Urinary bladder (tissue), 4 donors: ENCODE results near the gene RETNLB. TPM values are rescaled to one million over a fixed set of nuclear protein-coding genes. Genes with fewer than 3 reads are reported as not detected.

Experiments
- DNase-seq: peaks from one replicate; pipeline ENCODE4 v3.0.0-alpha.2; 2015; ENCODE audit errors: extremely low spot score
- H3K27ac ChIP-seq: one replicate; pipeline ENCODE4 v1.5.1; 2013; ENCODE audit warnings: low read depth, mild to moderate bottlenecking, moderate library complexity
- H3K36me3 ChIP-seq: one replicate; pipeline ENCODE4 v1.6.1; 2013; ENCODE audit warnings: mild to moderate bottlenecking, moderate library complexity; ENCODE audit not compliant: insufficient read depth
- H3K4me1 ChIP-seq: one replicate; pipeline ENCODE4 v1.6.1; 2013; ENCODE audit warnings: mild to moderate bottlenecking, moderate library complexity; ENCODE audit not compliant: insufficient read depth
- H3K4me3 ChIP-seq: one replicate; pipeline ENCODE4 v1.5.1; 2013; ENCODE audit warnings: low read depth, low read length
- WGBS: extraction: QIAGEN DNeasy Blood & Tissue Kit; methylation state at CpG from one replicate; pipeline ENCODE4 v1.1.7; 2013; 5-methylcytosine and 5-hydroxymethylcytosine counted together
- polyA plus RNA-seq: library from polyadenylated mRNA; stranded (reverse); fragments of 200-250 nt; gene quantifications from one replicate; pipeline ENCODE4 v1.2.3, GENCODE V29; 2013
- total RNA-seq: library from RNA; depleted of rRNA; stranded (reverse); fragments of >200 nt; gene quantifications from one replicate; pipeline ENCODE4 v1.2.3, GENCODE V29; 2014
- donor health status: healthy with polysubstance abuse.
- donor health status: healthy.

RETNLB gene, protein sequence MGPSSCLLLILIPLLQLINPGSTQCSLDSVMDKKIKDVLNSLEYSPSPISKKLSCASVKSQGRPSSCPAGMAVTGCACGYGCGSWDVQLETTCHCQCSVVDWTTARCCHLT
- not detected for total RNA-seq
- not detected for polyA plus RNA-seq

- Histone ChIP-seq H3K4me3 (no peak within 1 kb of the TSS), H3K27ac (no peak within 1 kb of the TSS), H3K4me1 (no peaks in the 10 kb centered on the region), H3K36me3 (no peaks in the 10 kb centered on the region)
- 39% methylated on average over 3 of the region's 3 CpGs for WGBS
- DNase-seq, result no peak
These were observed at the start of gene RETNLB for GRCh38 chr3:108757404-108757982. Gene RETNLB, minus strand, starts transcription at chr3:108757410. Its CDS starts 225 bp downstream, at chr3:108757185.

DNA sequence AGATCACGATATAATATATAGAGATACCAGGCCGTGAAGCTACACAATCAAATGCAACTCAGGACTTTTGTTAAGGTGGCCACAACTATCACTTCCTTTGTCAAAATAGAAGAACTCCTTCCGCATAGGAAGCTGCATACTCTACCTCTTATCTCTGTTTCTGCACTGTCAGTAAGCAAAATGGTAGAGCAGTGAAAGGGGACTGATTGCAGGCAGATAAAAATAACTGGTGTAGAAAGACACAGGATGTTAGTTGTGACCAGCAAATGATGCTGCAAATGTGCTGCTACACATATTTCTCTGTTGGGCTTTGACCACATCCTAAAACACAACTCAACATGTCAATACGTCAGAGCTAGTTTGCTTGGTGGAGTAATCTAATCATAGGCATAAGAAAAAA is 49.1 kb upstream of the RETNLB start:
- Histone ChIP-seq H3K4me3 (no peak overlapping the region), H3K36me3 (no peaks in the 10 kb centered on the region), H3K4me1 (no peaks in the 10 kb centered on the region), H3K27ac (no peak overlapping the region)
- DNase-seq, result no peak
- WGBS, result 65% methylated on average over 4 of the region's 4 CpGs

GRCh38 chr3:108804966-108805365 is 47.8 kb upstream of the RETNLB start:
- H3K27ac ChIP-seq, result no peak overlapping the region
- H3K4me3 ChIP-seq, result no peak overlapping the region
- no peaks in the 10 kb centered on the region for H3K36me3 ChIP-seq
- no peak for DNase-seq
- no peaks in the 10 kb centered on the region for H3K4me1 ChIP-seq
- 64% methylated on average over 4 of the region's 4 CpGs for WGBS

DNA sequence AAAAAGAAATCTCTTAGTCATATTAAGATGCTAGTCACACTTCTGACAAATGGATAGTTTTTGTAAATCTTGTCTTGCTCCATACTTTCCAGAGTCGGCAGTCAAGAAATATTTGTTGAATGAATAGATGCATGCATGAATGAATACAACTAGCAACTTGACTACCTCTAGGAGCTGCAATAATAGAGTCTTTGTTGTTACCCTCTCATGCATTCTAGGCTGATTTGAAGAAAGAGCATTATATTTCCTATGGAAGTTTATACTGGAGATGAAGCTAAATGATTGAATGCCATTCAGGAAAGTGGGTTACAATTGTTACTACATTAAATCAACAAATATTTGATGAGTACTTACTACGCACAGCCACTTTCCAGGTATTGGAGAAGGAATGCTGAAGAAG is 47.2 kb upstream of the RETNLB start:
- Histone ChIP-seq H3K4me1 (no peaks in the 10 kb centered on the region), H3K27ac (no peak overlapping the region), H3K36me3 (no peaks in the 10 kb centered on the region), H3K4me3 (no peak overlapping the region)
- 90% methylated on average over 2 of the region's 2 CpGs for WGBS
- no peak for DNase-seq

- H3K4me3 ChIP-seq, result no peak overlapping the region
- DNase-seq, result no peak
- WGBS, result 31% methylated on average over 3 of the region's 3 CpGs
These were observed 34.3 kb upstream of the RETNLB start for GRCh38 chr3:108791473-108791872.

GRCh38 chr3:108780235-108780634 is 23.0 kb upstream of the RETNLB start:
- no peak overlapping the region for H3K4me3 ChIP-seq
- no peak for DNase-seq
- H3K4me1 ChIP-seq, result no peaks in the 10 kb centered on the region
- WGBS, result 81% methylated on average over 4 of the region's 4 CpGs
- no peaks in the 10 kb centered on the region for H3K36me3 ChIP-seq
- H3K27ac ChIP-seq, result no peak overlapping the region

More at GRCh38 chr3:108791473-108791872, 34.3 kb upstream of the RETNLB start:
- no peaks in the 10 kb centered on the region for H3K4me1 ChIP-seq
- no peaks in the 10 kb centered on the region for H3K36me3 ChIP-seq
- no peak overlapping the region for H3K27ac ChIP-seq

- no peak overlapping the region for H3K4me3 ChIP-seq
- H3K36me3 ChIP-seq, result no peaks in the 10 kb centered on the region
- no peak for DNase-seq
- no peak overlapping the region for H3K27ac ChIP-seq
- 88% methylated on average over 3 of the region's 3 CpGs for WGBS
- H3K4me1 ChIP-seq, result no peaks in the 10 kb centered on the region
These were observed 22.3 kb upstream of the RETNLB start for GRCh38 chr3:108779496-108779895.

- no peak for DNase-seq
- H3K36me3 ChIP-seq, result no peaks in the 10 kb centered on the region
- H3K27ac ChIP-seq, result no peak overlapping the region
- H3K4me3 ChIP-seq, result no peak overlapping the region
- WGBS, result 72% methylated on average over 1 of the region's 1 CpG
- no peaks in the 10 kb centered on the region for H3K4me1 ChIP-seq
These were observed 18.4 kb upstream of the RETNLB start for GRCh38 chr3:108775649-108776048.

GRCh38 chr3:108767253-108767652 is 10.0 kb upstream of the RETNLB start:
- Histone ChIP-seq H3K36me3 (no peaks in the 10 kb centered on the region), H3K27ac (no peak overlapping the region), H3K4me3 (no peak overlapping the region), H3K4me1 (no peaks in the 10 kb centered on the region)
- no peak for DNase-seq
- WGBS, result 80% methylated on average over 3 of the region's 3 CpGs

- Histone ChIP-seq H3K4me3 (no peak overlapping the region), H3K4me1 (no peaks in the 10 kb centered on the region), H3K36me3 (no peaks in the 10 kb centered on the region), H3K27ac (no peak overlapping the region)
- no peak for DNase-seq
- 65% methylated on average over 5 of the region's 5 CpGs for WGBS
These were observed 1.5 kb downstream of the RETNLB start for GRCh38 chr3:108755686-108756085.

DNA sequence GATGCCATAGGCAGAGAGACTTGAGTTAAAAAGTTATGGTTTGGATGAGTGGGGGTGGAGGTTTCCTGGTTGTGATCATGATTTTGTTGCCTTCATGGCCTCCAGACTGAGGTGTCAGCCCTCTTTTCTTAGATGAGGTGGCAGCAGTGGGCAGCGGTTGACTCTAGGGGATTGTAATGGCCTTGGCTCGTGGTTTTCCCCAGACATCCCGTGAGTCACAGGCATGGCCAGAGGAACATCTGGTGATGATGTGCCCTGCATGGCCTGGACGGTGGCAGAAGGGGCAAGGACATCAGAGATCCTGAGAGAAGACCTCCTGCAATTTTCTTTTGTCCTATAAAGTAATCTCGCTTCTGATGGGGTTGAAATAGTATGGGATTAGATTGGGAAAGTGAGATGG is 12.4 kb downstream of the RETNLB start:
- no peak overlapping the region for H3K27ac ChIP-seq
- no peaks in the 10 kb centered on the region for H3K36me3 ChIP-seq
- no peaks in the 10 kb centered on the region for H3K4me1 ChIP-seq
- DNase-seq, result no peak
- no peak overlapping the region for H3K4me3 ChIP-seq
- WGBS, result 88% methylated on average over 5 of the region's 5 CpGs

- WGBS, result 83% methylated on average over 1 of the region's 1 CpG
These were observed 14.3 kb downstream of the RETNLB start for GRCh38 chr3:108742929-108743328.

GRCh38 chr3:108736821-108737220 is 20.4 kb downstream of the RETNLB start:
- Histone ChIP-seq H3K4me1 (no peaks in the 10 kb centered on the region), H3K36me3 (no peaks in the 10 kb centered on the region), H3K27ac (no peak overlapping the region), H3K4me3 (no peak overlapping the region)
- WGBS, result 79% methylated on average over 6 of the region's 6 CpGs
- no peak for DNase-seq

More at GRCh38 chr3:108742929-108743328, 14.3 kb downstream of the RETNLB start:
- Histone ChIP-seq H3K4me3 (no peak overlapping the region), H3K36me3 (no peaks in the 10 kb centered on the region), H3K4me1 (no peaks in the 10 kb centered on the region), H3K27ac (no peak overlapping the region)
- DNase-seq, result no peak

DNA sequence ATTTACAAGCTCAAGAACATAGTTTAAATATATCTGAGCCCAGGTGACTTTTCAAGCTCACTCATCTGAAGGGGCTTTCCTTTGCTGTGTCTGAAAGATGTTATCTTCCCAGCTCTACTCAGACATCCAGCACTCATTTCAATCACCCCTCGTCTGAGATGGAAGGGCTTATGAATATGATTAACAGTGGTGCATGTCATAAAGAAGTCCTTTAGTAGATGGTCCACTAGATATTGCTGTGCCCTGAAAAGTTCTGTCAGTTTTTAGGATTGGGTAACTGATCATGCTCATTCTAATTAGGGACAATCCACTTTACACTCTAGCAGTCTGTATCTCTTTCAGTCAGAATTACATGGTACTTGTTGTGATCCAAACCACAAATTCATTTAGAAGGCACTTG is 28.3 kb downstream of the RETNLB start:
- 43% methylated on average over 1 of the region's 1 CpG for WGBS
- Histone ChIP-seq H3K4me3 (no peak overlapping the region), H3K36me3 (no peaks in the 10 kb centered on the region), H3K27ac (no peak overlapping the region), H3K4me1 (no peaks in the 10 kb centered on the region)
- DNase-seq, result no peak

DNA sequence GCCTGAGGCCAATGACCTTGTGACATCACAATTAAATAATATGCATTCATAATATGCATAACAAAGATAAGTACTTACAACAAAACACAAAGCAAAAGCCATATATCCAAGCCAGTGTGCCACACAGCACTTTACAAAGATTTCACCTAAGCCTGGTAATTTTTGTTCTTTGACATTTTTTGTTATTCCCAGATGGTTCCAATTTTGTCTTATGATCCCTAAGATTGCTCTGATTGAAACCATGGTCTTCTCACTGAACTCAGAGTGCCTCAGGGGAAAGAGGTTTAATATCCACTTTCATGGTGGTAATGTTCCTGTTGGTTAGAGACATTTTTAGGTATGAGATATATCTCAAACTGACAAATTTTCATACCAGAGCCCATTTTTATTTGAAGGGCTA is 29.1 kb downstream of the RETNLB start:
- DNase-seq, result no peak
- Histone ChIP-seq H3K27ac (no peak overlapping the region), H3K4me1 (no peaks in the 10 kb centered on the region), H3K36me3 (no peaks in the 10 kb centered on the region), H3K4me3 (no peak overlapping the region)
